GM12878 (cell line): ENCODE data around the gene MTMR8. TPM values are rescaled to one million over a fixed set of nuclear protein-coding genes. Genes with fewer than 3 reads are reported as not detected.
"Not testable (repeated sequence)": the region's sequence is repeated elsewhere in the genome, so short reads cannot be mapped to it uniquely, and the experiment has no call there.

ENCODE experiments used
- ATAC-seq: fragments of 200-7000 bp; cut with Tn5 transposase; 3 replicates; pipeline ENCODE4 v1.9.1; 2020; ENCODE audit warnings: mild to moderate bottlenecking, moderate library complexity
- BruUV-seq: library from RNA; stranded (reverse); fragments of 400-500 nt; replicated peaks from 2 replicates; lab custom pipeline; 2021; lab: Mats Ljungman, UMichigan
- CTCF ChIA-PET: fragments of 300-600 bp; sonication (Branson Sonifier 250); formaldehyde crosslinking; extraction: SDS; loops from one replicate; lab custom pipeline; 2021; ENCODE audit warnings: inconsistent platforms; lab: Yijun Ruan, JAX
- POLR2A ChIA-PET: fragments of 350-600 bp; formaldehyde crosslinking; extraction: SDS; loops from one replicate; lab custom pipeline; 2021; ENCODE audit warnings: inconsistent platforms; lab: Charles Lee
- RAD21 ChIA-PET: fragments of 300-600 bp; sonication (Branson Sonifier 250); formaldehyde crosslinking; loops from one replicate; lab custom pipeline; 2023; ENCODE audit warnings: antibody characterized with exemption; ENCODE audit not compliant: unreplicated experiment; lab: Charles Lee
- SMC1A ChIA-PET: fragments of 300-600 bp; sonication (Branson Sonifier 250); formaldehyde crosslinking; loops from one replicate; lab custom pipeline; 2023; ENCODE audit not compliant: unreplicated experiment, uncharacterized antibody; lab: Charles Lee
- DNase-seq: peaks from one replicate; pipeline ENCODE4 v3.0.0-alpha.2; 2011; ENCODE audit warnings: low read depth, low spot score
- FAIRE-seq: peaks from 3 replicates; lab custom pipeline; 2011; peaks lifted over from hg19 to GRCh38; lab: Jason Lieb, UNC
- H2AFZ ChIP-seq: 2 replicates; pipeline ENCODE4 v1.6.0; 2011; ENCODE audit warnings: low read depth, low read length, control low read depth; ENCODE audit not compliant: control insufficient read depth
- H3K27ac ChIP-seq: 2 replicates; pipeline ENCODE4 v1.5.1; 2011; ENCODE audit warnings: control low read depth; ENCODE audit not compliant: control insufficient read depth, insufficient read depth
- H3K27me3 ChIP-seq, 2 experiments: replicated peaks in 1 of 2; 2 replicates each; pipeline versions ENCODE4 v1.6.0 to v1.6.1; 2011; ENCODE audit warnings: low read length in 1 of 2; ENCODE audit not compliant: control insufficient read depth in 2 of 2, insufficient read depth in 2 of 2
- H3K36me3 ChIP-seq, 2 experiments: 2 replicates each; pipeline ENCODE4 v1.5.1; 2011; ENCODE audit warnings: low read length in 1 of 2; ENCODE audit not compliant: control insufficient read depth in 2 of 2, insufficient read depth in 2 of 2
- H3K4me1 ChIP-seq: 2 replicates; pipeline ENCODE4 v1.6.1; 2011; ENCODE audit warnings: mild to moderate bottlenecking, low read length, moderate library complexity, mixed read lengths; ENCODE audit not compliant: control insufficient read depth, insufficient read depth
- H3K4me2 ChIP-seq: 2 replicates; pipeline ENCODE4 v1.6.0; 2011; ENCODE audit warnings: control low read depth; ENCODE audit not compliant: control insufficient read depth, insufficient read depth
- H3K4me3 ChIP-seq: fragments of 200-600 bp; sonication (generic); 2 replicates; pipeline ENCODE4 v1.5.1; 2016
- H3K79me2 ChIP-seq: 2 replicates; pipeline ENCODE4 v1.6.0; 2011; ENCODE audit warnings: low read length; ENCODE audit not compliant: control insufficient read depth, insufficient read depth
- H3K9ac ChIP-seq: 2 replicates; pipeline ENCODE4 v1.8.0; 2011; ENCODE audit warnings: low read length, control low read depth, mixed read lengths; ENCODE audit not compliant: control insufficient read depth, insufficient read depth
- H3K9me3 ChIP-seq: replicated peaks from 3 replicates; pipeline ENCODE4 v1.5.1; 2011; ENCODE audit warnings: mild to moderate bottlenecking, low read length; ENCODE audit not compliant: control insufficient read depth, insufficient read depth
- H4K20me1 ChIP-seq: 2 replicates; pipeline ENCODE4 v1.6.0; 2011; ENCODE audit not compliant: control insufficient read depth, insufficient read depth
- EGR1 ChIP-seq, 2 experiments: IDR thresholded peaks; 1 replicate in 1 of 2; 2 replicates in 1 of 2; pipeline ENCODE4 v1.6.1; 2011 to 2012; ENCODE audit warnings: low read depth in 2 of 2, low read length in 2 of 2, borderline replicate concordance in 1 of 2, mild to moderate bottlenecking in 1 of 2, moderate library complexity in 1 of 2
- ZNF384 ChIP-seq: IDR thresholded peaks from 2 replicates; pipeline ENCODE4 v1.6.1; 2012; ENCODE audit warnings: low read depth, mild to moderate bottlenecking, low read length, improper control_type of control experiment, borderline replicate concordance
- WGBS: methylation state at CpG from one replicate; pipeline ENCODE4 v1.1.6; 2016; ENCODE audit warnings: low lambda C conversion rate; ENCODE audit not compliant: insufficient replicate concordance, insufficient coverage; ENCODE audit errors: missing lambda C conversion rate; 5-methylcytosine and 5-hydroxymethylcytosine counted together
- in situ Hi-C: fragments of 300-500 bp; cut with MboI; formaldehyde crosslinking; loops from 9 replicates; pipeline ENCODE4 v1.14.3; 2018; ENCODE audit warnings: mixed read lengths
- intact Hi-C: fragments of 100-400 bp; cut with micrococcal nuclease; formaldehyde crosslinking; loops from one replicate; pipeline ENCODE4 v1.14.2; 2022; ENCODE audit not compliant: unreplicated experiment
- polyA plus RNA-seq, 11 experiments: library from polyadenylated mRNA; depleted of rRNA in 4 of 11; unstranded in 6 of 11; stranded (reverse) in 5 of 11; fragments of >200 nt; fragmentation: Nextera tagmentation in 4 of 11; fragmentation: Illumina TruSeq in 1 of 11; extraction: Ambion mirVana in 4 of 11; extraction: Trizol in 1 of 11; gene quantifications; 1 replicate in 1 of 11; 2 replicates in 10 of 11; pipeline versions ENCODE4 v1.2.1 to v1.2.3, GENCODE V29; 2011 to 2016; ENCODE audit warnings: inconsistent platforms in 2 of 11, missing spikeins in 2 of 11, low read depth in 1 of 11
- total RNA-seq, 4 experiments: library from RNA; depleted of rRNA in 3 of 4; stranded (reverse); fragments of >200 nt in 3 of 4; fragmentation: Illumina TruSeq in 1 of 4; extraction: Trizol in 1 of 4; gene quantifications; 2 replicates each; pipeline versions ENCODE4 v1.2.1 to v1.2.3, GENCODE V29; 2013 to 2021
- TF ChIP-seq, protein P1 (sequence below): fragments of 450-650 bp; IDR thresholded peaks from 2 replicates; pipeline ENCODE4 v1.6.1; 2017; ENCODE audit warnings: antibody characterized with exemption, mild to moderate bottlenecking, moderate library complexity
- TF ChIP-seq, protein P2 (sequence below): IDR thresholded peaks from 2 replicates; pipeline ENCODE4 v1.6.1; 2011; ENCODE audit warnings: mild to moderate bottlenecking, low read depth, low read length, moderate library complexity; ENCODE audit not compliant: insufficient replicate concordance

Gene MTMR8
- total and polyA plus RNA-seq, 10 of the 15 experiments (the other 5 are each of a cell fraction or from before 2014, with no cell fraction given) = 2.0 to 4.7 (median 3.6) TPM

DNA sequence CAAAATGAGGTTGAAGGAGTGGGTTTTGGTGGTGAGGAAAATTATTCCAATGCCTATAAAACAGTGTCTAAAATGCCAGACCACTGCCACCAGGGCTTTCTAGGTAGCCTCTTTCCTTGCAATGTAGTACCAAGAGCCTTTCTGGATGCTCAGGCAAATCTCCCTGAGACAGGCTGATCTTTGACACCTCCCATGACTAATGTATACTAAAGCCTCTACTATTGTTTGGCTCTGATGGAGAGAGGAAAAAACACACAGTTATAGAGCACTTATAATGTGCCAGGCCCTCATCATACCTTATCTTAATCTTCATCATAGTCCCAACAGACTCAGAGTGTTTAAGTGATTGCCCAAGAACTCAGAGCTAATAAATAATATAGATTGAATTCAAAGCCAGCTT lies 5.8 kb downstream of the MTMR8 start:
- Histone ChIP-seq H3K27ac (no peak overlapping the region), H3K4me1 (no peaks in the 10 kb centered on the region), H3K4me3 (no peak overlapping the region), H2AFZ (no peak overlapping the region)
- in situ Hi-C loops (no loop called here), intact Hi-C loops (no loop called here)
- RAD21 ChIA-PET = no interaction called here
- DNase-seq = no peak
- TF ChIP-seq, protein P1, sequence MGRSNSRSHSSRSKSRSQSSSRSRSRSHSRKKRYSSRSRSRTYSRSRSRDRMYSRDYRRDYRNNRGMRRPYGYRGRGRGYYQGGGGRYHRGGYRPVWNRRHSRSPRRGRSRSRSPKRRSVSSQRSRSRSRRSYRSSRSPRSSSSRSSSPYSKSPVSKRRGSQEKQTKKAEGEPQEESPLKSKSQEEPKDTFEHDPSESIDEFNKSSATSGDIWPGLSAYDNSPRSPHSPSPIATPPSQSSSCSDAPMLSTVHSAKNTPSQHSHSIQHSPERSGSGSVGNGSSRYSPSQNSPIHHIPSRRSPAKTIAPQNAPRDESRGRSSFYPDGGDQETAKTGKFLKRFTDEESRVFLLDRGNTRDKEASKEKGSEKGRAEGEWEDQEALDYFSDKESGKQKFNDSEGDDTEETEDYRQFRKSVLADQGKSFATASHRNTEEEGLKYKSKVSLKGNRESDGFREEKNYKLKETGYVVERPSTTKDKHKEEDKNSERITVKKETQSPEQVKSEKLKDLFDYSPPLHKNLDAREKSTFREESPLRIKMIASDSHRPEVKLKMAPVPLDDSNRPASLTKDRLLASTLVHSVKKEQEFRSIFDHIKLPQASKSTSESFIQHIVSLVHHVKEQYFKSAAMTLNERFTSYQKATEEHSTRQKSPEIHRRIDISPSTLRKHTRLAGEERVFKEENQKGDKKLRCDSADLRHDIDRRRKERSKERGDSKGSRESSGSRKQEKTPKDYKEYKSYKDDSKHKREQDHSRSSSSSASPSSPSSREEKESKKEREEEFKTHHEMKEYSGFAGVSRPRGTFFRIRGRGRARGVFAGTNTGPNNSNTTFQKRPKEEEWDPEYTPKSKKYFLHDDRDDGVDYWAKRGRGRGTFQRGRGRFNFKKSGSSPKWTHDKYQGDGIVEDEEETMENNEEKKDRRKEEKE = no peak
- TF ChIP-seq EGR1 (IDR thresholded peaks at IDR 0.05; ENCODE audit: borderline replicate concordance in 1 of 2, low read depth in 2 of 2, low read length in 2 of 2) = no peak
- TF ChIP-seq, protein P2, sequence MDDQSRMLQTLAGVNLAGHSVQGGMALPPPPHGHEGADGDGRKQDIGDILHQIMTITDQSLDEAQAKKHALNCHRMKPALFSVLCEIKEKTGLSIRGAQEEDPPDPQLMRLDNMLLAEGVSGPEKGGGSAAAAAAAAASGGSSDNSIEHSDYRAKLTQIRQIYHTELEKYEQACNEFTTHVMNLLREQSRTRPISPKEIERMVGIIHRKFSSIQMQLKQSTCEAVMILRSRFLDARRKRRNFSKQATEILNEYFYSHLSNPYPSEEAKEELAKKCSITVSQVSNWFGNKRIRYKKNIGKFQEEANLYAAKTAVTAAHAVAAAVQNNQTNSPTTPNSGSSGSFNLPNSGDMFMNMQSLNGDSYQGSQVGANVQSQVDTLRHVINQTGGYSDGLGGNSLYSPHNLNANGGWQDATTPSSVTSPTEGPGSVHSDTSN = no peak
- no peak for TF ChIP-seq ZNF384
- TF ChIP-seq, all 136 proteins: peak for 0
- SMC1A ChIA-PET = no interaction called here
- Histone ChIP-seq H3K9ac (no peak overlapping the region), H3K27me3 (no peaks in the 10 kb centered on the region), H3K79me2 (no peaks in the 10 kb centered on the region), H3K9me3 (no peaks in the 10 kb centered on the region; the same call in 2 of the 3 replicates), H4K20me1 (no peaks in the 10 kb centered on the region), H3K36me3 (no peaks in the 10 kb centered on the region), H3K4me2 (no peak overlapping the region)
- BruUV-seq = no TSS peak
- POLR2A ChIA-PET = no interaction called here
- no peak for ATAC-seq
- CTCF ChIA-PET = no interaction called here
- FAIRE-seq = no peak

DNA sequence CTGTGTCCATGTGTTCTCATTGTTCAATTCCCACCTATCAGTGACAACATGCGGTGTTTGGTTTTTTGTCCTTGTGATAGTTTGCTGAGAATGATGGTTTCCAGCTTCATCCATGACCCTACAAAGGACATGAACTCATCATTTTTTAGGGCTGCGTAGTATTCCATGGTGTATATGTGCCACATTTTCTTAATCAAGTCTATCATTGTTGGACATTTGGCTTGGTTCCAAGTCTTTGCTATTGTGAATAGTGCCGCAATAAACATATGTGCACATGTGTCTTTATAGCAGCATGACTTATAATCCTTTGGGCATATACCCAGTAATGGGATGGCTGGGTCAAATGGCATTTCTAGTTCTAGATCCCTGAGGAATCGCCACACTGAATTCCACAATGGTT lies 14.5 kb downstream of the MTMR8 start:
- in situ Hi-C loops, H3K27ac ChIP-seq, H3K27me3 ChIP-seq, CTCF ChIA-PET, H3K4me2 ChIP-seq, H3K4me3 ChIP-seq, H3K9me3 ChIP-seq, POLR2A ChIA-PET, BruUV-seq, DNase-seq, ATAC-seq, H3K4me1 ChIP-seq, H3K79me2 ChIP-seq, H3K36me3 ChIP-seq, FAIRE-seq, H3K9ac ChIP-seq, H4K20me1 ChIP-seq, H2AFZ ChIP-seq, RAD21 ChIA-PET, SMC1A ChIA-PET, intact Hi-C loops: not testable (repeated sequence)
- 70% methylated on average over 4 of the region's 4 CpGs for WGBS
